NCI-H774 (cell line): Measurements from ENCODE around the gene MALRD1.

ENCODE experiments used
- DNase-seq: peaks from one replicate; lab custom pipeline; 2025; lab: John Stamatoyannopoulos, UW

The MALRD1 gene

GRCh38 chr10:19577807-19578206 lies 529.2 kb downstream of the MALRD1 start:
- no peak for DNase-seq

GRCh38 chr10:19578571-19578970 lies 530.0 kb downstream of the MALRD1 start:
- DNase-seq: no peak

DNA sequence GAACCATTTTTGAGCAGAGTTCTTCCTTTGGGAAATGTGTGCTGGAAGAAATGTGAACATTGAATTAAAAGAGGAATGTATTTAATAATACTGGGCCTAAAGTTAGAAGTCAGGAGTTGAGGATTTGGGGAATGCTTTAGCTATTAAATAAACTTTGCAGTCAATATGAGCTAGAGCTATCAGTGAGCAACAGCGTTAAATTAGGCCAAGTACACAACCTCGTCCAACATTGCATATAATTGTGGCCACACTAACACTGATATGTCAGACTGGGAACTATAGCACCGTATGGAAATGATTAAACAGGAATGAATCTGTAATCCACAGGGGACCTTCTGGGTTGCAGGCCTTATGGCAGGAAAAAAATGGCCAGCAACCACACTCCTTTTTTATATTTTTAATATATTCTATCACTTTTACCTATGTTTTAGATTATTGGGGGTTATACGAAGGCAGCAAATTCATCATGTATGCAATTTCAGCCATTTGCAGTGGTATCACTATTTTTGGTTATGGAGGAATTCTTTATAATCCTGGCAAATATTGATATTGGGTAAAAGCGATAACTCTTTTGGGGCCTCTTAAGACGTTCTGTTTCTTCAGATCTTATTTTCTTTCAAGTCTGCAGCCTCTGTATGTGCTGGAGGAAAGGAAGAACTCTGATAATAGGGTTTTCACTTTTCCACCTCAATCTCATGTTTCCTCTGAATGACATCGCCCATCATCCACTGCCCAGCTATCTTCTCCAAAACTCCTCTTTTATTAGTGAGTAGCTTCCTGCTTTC lies 531.4 kb downstream of the MALRD1 start:
- no peak for DNase-seq

DNA sequence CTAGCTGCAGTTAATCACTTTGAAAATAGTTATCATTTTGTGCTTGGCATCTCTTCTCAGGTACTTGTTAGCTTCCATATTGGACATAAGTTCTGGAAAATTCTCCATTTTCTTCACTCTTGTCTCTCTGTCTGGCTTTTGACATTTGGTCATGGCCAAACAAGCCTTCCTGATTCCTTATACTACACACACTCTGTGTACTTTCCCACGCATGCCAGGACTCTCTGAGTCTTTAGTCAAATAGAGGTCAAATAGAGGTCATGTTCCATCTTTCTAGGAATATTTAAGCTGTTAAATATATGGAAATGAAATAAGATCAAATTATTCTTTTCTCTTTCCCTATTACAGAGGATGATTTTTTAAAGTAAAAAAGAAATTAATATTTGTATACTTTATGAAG lies 532.1 kb downstream of the MALRD1 start:
- DNase-seq: no peak

DNA sequence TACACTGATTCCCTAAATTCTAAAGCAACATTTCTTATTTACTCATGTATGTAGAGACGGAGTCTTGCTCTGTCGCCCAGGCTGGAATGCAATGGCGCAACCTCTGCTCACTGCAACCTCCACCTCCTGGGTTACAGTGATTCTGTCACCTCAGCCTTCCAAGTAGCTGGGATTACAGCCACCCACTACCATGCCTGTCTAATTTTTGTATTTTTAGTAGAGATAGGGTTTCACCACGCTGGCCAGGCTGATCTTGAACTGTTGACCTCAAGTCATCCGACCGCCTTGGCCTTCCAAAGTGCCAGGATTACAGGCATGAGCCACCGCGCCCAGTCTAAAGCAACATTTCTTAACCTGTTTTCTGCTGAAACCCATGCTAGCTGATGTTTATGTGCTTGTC lies 540.0 kb downstream of the MALRD1 start:
- no peak for DNase-seq

- no peak for DNase-seq
Observed at GRCh38 chr10:19592276-19592675, 543.7 kb downstream of the MALRD1 start.

GRCh38 chr10:19595212-19595845 lies 546.7 kb downstream of the MALRD1 start:
- DNase-seq: no peak

DNA sequence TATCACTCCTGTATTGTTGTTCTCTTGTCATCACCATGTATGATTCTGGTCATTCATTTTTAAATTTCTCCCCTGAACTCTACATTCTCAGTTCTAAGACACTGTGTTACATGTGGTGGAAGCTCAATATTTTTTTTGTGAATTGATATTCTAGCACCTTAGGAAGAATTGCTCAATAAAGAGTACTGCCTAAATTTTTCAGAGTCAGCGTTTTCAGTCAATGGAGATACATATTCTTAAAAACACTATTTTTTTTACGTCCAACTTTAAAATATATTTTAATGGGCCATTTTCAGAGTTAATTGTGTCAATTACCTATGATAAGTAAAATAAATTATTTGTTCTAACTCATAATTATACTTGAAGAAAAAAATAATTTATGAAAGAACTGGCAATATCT lies 557.2 kb downstream of the MALRD1 start:
- no peak for DNase-seq

DNA sequence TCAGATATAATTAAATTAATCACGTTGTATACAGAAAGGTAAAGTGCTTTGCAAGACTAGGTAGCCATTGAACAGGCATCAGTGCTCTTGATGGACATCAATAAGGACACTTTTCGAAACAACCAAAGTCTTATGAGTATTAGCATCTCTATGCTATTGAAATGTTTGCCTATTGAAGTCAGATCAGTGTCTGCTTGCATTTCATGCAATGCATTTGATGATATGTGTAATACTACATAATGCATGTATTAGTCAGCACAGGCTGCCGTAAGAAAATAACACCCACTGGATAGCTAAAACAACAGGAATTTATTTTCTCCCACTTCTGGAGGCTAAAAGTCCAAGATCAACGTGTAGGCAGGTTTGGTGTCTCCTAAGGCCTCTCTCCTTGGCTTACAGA lies 558.4 kb downstream of the MALRD1 start:
- no peak for DNase-seq

GRCh38 chr10:19611775-19612174 lies 563.2 kb downstream of the MALRD1 start:
- no peak for DNase-seq

DNA sequence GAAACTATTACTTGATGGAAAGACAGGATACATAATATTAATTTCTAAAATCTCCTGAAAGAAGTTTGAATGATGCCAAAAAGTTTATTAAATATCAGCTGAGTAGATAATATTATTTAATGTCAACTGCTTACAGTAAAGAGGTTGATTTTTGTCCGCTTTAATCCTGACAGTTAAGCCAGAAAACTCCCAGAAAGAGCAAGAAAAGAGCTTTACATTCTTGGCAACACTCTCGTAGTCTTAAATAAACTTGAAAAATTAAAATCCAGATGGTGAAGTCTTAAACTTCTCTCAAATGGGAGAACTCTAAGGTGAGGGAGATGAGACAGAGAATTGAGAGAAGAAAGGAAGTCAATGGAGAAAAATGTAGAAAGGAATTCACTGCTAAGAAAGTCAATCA lies 568.4 kb downstream of the MALRD1 start:
- DNase-seq: no peak

DNA sequence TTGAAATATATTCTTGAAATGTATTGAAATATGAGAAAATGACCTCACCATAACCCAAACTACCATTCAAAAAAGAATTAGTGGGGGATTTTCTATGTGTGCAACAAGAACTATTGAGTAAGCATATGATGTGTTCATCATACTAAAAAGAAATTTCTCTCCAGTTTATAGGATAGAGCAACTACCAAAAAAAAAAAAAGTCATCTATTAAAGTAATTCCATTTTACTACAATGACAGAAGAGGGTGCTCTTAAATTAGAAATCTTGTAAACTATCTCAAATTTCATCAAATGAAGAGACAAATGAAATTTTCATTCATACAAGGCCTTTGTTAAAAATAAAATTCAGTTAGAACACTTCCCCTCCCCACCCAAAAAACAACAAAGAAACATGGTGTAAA lies 572.2 kb downstream of the MALRD1 start:
- DNase-seq: no peak

DNA sequence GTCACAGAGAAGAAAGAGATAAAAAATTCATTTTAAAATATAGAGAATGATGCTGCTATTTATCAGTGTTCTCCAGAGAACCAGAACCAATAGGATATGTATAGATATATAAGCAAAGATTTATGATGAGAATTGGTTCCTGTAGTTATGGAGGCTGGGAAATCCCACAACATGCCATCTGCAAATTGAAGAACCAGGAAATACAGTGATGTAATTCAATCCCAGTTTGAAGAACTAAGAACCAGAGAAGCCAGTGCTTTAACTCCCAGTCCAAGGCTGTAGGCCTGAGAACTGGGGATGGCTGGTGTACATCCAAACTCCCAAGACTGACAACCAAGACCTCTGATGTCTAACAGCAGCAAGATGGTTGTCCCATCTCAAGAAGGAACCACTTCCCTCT lies 574.7 kb downstream of the MALRD1 start:
- DNase-seq: no peak

DNA sequence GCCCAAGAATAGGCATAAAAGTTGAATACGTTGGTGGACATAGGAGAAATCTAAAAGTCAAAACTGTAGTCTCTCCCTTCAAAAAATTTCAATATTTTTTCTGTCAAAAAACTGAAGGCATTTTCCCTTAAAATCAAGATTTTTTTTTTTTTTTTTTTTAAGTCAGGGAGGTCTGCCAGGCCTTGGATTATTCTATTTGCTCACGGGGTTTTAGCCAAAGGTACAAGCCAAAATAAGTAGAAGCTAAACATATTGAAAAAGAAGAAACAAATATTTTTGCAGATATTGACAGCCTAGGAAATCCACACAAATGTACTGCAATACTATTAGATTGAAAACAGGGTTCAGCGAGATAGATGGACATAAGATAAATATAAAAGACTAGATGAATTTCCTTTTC lies 577.6 kb downstream of the MALRD1 start:
- no peak for DNase-seq

DNA sequence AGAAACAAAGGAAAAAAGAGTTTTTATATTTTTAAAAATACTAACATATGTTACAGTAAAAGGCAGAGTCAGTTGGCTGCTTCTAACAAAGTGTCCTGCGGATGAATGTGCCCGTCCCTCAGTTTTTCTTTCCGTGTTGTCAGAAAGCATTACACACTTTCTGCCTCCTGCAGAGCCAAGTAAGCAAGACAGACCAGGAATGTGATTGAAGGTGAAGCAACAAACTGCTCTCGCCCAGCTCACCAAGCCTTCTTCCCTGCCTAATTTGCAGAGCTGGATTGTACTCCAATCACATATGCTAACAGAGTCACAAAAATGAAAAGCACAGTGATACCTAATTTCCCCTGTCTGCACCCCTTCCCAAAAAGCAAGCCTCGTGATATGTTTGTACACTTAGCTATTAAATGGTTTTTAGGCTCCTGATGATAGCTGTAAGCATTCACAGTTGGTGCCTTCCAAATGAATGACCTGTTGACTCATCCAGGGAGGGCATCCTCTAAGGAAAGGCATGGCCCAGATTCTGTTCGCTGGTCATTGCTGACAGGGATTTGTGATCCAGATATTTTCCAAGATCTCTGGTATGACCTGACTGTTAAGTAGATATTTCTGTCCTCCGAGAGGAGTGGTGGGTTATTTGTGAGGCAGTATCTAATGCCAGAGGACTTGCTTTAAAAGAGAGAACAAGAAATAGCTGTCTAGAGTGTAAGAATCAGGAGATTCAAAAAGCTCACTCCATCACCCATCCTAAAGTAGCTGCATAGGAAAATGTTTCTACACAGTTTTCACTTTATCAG lies 580.4 kb downstream of the MALRD1 start:
- DNase-seq: no peak

DNA sequence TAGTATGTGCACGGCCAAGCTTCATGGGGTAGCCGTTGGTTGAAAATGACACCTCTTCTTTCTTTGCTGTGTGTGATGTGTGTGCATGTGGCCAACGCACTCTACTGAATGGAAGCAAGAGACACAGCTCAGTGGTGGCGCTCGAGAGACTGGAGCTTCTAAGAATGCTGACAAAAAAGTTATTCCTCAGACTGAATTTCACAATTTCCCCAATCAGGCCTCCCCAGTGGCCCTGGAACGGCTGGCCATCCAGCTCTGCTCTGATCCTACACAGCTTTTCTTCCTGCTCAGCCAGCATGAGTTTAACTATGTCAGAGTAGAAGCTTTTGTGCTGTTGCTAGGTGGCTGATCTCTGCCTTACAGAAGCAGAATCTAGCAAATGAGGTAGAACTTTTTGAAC lies 581.0 kb downstream of the MALRD1 start:
- no peak for DNase-seq

DNA sequence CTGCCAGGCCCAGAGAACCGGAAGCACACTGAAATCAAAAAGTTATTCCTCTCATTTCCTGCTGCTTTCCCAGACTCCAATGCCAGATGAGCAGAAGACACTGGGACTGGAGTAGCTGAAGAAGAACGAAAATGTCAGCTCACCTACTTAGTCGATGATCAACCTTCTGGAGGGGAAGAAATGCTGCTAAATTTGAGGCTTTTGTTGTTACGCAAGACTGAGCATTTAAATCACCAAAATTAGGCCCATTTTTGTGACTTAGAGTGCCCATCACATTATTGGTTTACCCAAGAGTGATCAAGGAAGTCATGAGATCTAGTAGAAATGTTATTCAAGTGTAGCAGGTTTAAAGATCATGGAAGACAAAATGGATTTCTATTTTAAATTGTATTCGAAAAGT lies 585.6 kb downstream of the MALRD1 start:
- no peak for DNase-seq

DNA sequence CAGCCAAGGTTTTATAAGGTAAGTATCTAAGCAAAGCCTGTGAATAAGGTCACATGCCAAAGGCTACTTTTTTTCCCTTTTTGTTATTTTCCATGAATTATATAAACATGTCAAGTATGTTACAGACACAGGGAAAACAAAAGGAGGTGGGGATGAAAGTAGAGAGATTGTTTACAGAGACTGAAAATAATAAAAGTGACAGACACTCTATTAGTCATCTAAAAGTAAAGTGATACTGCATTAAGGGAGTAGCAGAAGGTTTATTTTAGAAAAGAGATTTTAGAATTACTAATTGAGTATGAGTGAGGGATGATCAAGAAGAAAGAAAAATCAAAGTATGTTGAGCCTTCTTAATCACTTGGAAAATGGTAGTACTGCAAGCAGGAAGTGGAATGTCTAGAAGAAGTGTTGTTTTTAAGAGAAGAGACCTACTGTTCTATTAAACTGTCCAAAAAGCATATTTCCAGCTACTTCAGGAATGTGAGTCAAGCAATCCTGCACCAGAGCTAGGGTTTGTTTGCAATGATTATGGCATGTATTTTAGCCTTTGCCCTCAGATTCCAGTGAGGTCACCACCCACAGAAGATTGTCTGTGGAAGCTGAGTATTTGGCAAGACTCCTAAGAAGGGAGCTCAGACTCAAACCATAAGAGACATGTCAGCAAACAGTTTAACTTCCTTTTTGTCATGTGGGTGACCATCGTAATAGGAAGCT lies 589.7 kb downstream of the MALRD1 start:
- no peak for DNase-seq

DNA sequence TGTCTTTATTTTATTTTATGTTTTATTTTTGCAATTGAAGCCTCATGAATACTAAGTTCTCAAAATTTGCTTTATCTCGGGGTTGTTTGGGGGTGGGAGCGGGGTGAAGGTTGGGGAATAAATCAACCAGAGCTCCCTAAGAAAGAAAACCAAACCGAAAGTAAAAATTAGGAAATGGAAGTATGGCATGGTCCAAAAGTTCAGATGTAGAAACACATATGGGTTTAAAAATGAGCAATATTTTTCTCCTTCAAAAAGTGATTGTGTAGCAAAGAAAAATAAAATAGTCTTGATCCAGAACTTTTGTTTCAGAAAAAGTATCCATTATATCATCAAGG lies 590.3 kb downstream of the MALRD1 start:
- no peak for DNase-seq

DNA sequence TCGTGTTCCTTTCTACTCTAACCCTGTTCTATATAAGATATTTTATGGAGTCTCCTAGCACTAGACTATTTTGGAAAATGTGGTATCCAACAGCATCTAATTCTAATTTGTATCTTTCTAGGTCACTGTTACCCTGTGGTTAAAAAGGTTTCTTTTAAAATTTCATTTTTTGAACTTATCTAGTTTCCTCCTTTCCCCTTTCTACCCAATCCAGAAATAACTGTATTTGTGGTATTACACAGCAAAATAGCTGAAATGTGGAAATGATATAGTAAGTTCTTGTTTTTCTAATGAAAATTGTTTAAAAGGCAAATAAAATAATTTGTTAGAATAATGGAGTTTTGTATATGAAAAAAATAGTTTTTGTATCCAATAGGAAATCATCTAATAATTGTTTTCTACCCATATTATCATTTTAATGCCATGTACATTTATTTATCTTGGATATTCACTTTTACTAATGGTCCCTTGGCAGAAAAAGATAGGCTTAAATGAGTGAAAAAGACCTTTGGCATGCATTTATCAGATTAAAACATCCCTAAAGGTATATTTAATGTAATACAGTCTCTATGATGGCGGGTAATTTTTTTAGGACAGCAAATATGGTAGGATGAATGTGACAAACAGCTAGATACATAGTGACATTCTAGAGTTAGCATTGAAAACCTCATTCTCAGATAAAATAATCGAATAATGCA lies 592.1 kb downstream of the MALRD1 start:
- no peak for DNase-seq

DNA sequence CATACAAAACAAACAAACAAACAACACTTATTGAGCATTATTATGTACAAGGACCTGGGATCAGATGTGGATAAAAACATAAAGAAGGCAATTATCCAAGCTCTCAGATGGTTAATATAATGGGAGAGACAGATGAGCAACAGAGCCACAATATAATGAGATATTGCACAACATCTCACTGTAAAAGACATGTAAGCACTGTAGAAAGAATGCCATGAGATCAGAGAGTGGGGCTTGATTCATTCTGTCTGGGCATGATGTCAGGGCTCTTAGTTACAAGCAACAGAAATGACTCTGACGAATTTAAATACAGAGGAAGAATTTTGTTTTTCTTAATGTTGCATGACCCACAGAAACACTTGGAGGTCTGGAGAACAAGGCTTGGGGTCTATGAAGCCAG lies 602.9 kb downstream of the MALRD1 start:
- no peak for DNase-seq

GRCh38 chr10:19652750-19653149 lies 604.1 kb downstream of the MALRD1 start:
- no peak for DNase-seq
